HepG2 (cell line): ENCODE data around the gene APBB3. TPM values are rescaled to one million over a fixed set of nuclear protein-coding genes. Genes with fewer than 3 reads are reported as not detected.
A peak's percentile ranks its signal among the peaks of the same experiment; 100 is the strongest.

Experiments
- ARNT ChIP-seq: fragments of 450-650 bp; IDR thresholded peaks from 2 replicates; pipeline ENCODE4 v1.6.1; 2017
- FOXC1 ChIP-seq: sonication (generic); formaldehyde crosslinking; IDR thresholded peaks from 2 replicates; pipeline ENCODE4 v1.8.0; 2022; ENCODE audit warnings: mild to moderate bottlenecking, missing genetic modification reagents, borderline replicate concordance
- PHF8 ChIP-seq: sonication (generic); formaldehyde crosslinking; IDR thresholded peaks from 2 replicates; pipeline ENCODE4 v1.5.0; 2020; ENCODE audit warnings: missing genetic modification reagents
- POLR2AphosphoS2 ChIP-seq: IDR thresholded peaks from 2 replicates; pipeline ENCODE4 v1.6.1; 2011; ENCODE audit warnings: low read depth, low read length, improper control_type of control experiment
- RFXANK ChIP-seq: IDR thresholded peaks from 2 replicates; pipeline ENCODE4 v1.6.1; 2016
- ZNF619 ChIP-seq: sonication (generic); formaldehyde crosslinking; IDR thresholded peaks from 2 replicates; pipeline ENCODE4 v1.4.0; 2020; ENCODE audit warnings: mild to moderate bottlenecking, missing genetic modification reagents
- ZNF761 ChIP-seq: sonication (generic); formaldehyde crosslinking; conservative IDR thresholded peaks from 2 replicates; pipeline ENCODE4 v1.4.0; 2020; ENCODE audit warnings: mild to moderate bottlenecking, missing genetic modification reagents
- ZSCAN31 ChIP-seq: sonication (generic); formaldehyde crosslinking; IDR thresholded peaks from 2 replicates; pipeline ENCODE4 v1.5.0; 2020; ENCODE audit warnings: low read depth, mild to moderate bottlenecking, missing genetic modification reagents
- polyA plus RNA-seq, 8 experiments: library from polyadenylated mRNA; depleted of rRNA in 3 of 8; stranded (reverse) in 7 of 8; unstranded in 1 of 8; fragments of >200 nt; fragmentation: Illumina TruSeq in 4 of 8; extraction: Trizol in 4 of 8; gene quantifications; 2 replicates each; pipeline versions ENCODE4 v1.2.1 to v1.2.3, GENCODE V29; 2011 to 2016; ENCODE audit warnings: low read depth in 4 of 8, missing spikeins in 1 of 8, mixed read lengths in 1 of 8; ENCODE audit not compliant: insufficient read depth in 1 of 8
- total RNA-seq, 5 experiments: library from RNA; depleted of rRNA; stranded (reverse); fragments of >200 nt; fragmentation: Illumina TruSeq; extraction: Trizol; gene quantifications; 2 replicates each; pipeline ENCODE4 v1.2.3, GENCODE V29; 2016; ENCODE audit warnings: low read depth in 1 of 5
- TF ChIP-seq, protein P1 (sequence below): sonication (generic); formaldehyde crosslinking; IDR thresholded peaks from 2 replicates; pipeline ENCODE4 v1.4.0; 2020; ENCODE audit warnings: mild to moderate bottlenecking, missing genetic modification reagents
- TF ChIP-seq, protein P2 (sequence below): sonication (generic); formaldehyde crosslinking; conservative IDR thresholded peaks from 2 replicates; pipeline ENCODE4 v1.4.0; 2020; ENCODE audit warnings: missing genetic modification reagents
- TF ChIP-seq, protein P3 (sequence below): sonication (generic); formaldehyde crosslinking; IDR thresholded peaks from 2 replicates; pipeline ENCODE4; 2020; ENCODE audit warnings: missing genetic modification reagents, mild to moderate bottlenecking, borderline replicate concordance
- TF ChIP-seq, protein P4 (sequence below): IDR thresholded peaks from 2 replicates; pipeline ENCODE4 v1.4.0; 2020; ENCODE audit warnings: mild to moderate bottlenecking, missing genetic modification reagents
- TF ChIP-seq, protein P5 (sequence below): sonication (generic); formaldehyde crosslinking; IDR thresholded peaks from 2 replicates; pipeline ENCODE4 v1.5.0; 2020; ENCODE audit warnings: mild to moderate bottlenecking, missing genetic modification reagents, moderate library complexity

APBB3 gene
- total and polyA plus RNA-seq, 2 of the 13 experiments (the other 11 are each of a cell fraction or from before 2014, with no cell fraction given) = 0.38 to 0.78 TPM

DNA sequence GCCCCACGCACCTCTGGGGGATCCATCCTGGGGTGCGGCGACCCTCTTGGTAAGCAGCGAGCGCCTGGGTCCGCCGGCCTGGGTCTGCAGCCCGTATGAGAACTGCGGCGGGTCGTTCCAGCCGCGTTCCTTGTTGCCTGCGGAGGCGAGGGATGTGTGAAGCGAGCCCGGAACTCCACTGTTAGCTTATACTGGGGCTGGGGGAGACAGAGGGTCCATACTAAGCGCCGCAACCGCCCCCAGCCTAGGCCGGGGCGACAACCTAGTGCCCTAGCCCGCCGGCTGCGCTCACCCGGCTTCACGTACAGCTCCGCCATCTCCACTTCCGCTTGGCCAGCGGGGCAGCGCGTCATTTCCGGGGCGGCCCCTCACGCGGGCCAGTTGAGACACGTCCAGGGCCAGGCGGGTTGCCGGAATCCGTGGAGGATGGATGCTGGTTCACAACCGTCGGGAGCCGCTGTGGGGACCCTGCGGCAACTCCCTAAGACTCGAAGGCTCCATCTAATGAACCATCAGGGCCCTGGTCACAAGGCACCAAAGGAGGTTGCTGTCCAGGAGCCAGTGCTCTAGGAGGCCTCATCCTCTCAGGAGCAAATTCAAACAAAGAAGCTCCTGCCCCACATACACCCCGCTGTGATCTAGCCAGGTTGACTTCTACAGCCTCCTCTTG is 7.1 kb downstream of the APBB3 start, which contains the start of gene SRA1 (continued):
- TF ChIP-seq, protein P1, sequence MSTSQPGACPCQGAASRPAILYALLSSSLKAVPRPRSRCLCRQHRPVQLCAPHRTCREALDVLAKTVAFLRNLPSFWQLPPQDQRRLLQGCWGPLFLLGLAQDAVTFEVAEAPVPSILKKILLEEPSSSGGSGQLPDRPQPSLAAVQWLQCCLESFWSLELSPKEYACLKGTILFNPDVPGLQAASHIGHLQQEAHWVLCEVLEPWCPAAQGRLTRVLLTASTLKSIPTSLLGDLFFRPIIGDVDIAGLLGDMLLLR (CRISPR knock-in tag) = peak; percentile 80
- TF ChIP-seq, protein P2, sequence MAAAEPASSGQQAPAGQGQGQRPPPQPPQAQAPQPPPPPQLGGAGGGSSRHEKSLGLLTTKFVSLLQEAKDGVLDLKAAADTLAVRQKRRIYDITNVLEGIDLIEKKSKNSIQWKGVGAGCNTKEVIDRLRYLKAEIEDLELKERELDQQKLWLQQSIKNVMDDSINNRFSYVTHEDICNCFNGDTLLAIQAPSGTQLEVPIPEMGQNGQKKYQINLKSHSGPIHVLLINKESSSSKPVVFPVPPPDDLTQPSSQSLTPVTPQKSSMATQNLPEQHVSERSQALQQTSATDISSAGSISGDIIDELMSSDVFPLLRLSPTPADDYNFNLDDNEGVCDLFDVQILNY (CRISPR knock-in tag) = no peak
- TF ChIP-seq, protein P3, sequence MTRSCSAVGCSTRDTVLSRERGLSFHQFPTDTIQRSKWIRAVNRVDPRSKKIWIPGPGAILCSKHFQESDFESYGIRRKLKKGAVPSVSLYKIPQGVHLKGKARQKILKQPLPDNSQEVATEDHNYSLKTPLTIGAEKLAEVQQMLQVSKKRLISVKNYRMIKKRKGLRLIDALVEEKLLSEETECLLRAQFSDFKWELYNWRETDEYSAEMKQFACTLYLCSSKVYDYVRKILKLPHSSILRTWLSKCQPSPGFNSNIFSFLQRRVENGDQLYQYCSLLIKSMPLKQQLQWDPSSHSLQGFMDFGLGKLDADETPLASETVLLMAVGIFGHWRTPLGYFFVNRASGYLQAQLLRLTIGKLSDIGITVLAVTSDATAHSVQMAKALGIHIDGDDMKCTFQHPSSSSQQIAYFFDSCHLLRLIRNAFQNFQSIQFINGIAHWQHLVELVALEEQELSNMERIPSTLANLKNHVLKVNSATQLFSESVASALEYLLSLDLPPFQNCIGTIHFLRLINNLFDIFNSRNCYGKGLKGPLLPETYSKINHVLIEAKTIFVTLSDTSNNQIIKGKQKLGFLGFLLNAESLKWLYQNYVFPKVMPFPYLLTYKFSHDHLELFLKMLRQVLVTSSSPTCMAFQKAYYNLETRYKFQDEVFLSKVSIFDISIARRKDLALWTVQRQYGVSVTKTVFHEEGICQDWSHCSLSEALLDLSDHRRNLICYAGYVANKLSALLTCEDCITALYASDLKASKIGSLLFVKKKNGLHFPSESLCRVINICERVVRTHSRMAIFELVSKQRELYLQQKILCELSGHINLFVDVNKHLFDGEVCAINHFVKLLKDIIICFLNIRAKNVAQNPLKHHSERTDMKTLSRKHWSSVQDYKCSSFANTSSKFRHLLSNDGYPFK (CRISPR knock-in tag) = 0 out of 2 replicates have a peak, but pooled peaks have one; percentile 72
- TF ChIP-seq ZSCAN31 (CRISPR knock-in tag) (peak; percentile 81), ARNT (no peak), FOXC1 (CRISPR knock-in tag) (peak; percentile 91), ZNF619 (CRISPR knock-in tag) (0 out of 2 replicates have a peak, but pooled peaks have one; percentile 11), ZNF761 (CRISPR knock-in tag) (peak; percentile 33; the same call in 1 of the 2 replicates), RFXANK (0 out of 2 replicates have a peak, but pooled peaks have one; percentile 68), POLR2AphosphoS2 (peak; percentile 86), PHF8 (peak; percentile 92)
- TF ChIP-seq, protein P4, sequence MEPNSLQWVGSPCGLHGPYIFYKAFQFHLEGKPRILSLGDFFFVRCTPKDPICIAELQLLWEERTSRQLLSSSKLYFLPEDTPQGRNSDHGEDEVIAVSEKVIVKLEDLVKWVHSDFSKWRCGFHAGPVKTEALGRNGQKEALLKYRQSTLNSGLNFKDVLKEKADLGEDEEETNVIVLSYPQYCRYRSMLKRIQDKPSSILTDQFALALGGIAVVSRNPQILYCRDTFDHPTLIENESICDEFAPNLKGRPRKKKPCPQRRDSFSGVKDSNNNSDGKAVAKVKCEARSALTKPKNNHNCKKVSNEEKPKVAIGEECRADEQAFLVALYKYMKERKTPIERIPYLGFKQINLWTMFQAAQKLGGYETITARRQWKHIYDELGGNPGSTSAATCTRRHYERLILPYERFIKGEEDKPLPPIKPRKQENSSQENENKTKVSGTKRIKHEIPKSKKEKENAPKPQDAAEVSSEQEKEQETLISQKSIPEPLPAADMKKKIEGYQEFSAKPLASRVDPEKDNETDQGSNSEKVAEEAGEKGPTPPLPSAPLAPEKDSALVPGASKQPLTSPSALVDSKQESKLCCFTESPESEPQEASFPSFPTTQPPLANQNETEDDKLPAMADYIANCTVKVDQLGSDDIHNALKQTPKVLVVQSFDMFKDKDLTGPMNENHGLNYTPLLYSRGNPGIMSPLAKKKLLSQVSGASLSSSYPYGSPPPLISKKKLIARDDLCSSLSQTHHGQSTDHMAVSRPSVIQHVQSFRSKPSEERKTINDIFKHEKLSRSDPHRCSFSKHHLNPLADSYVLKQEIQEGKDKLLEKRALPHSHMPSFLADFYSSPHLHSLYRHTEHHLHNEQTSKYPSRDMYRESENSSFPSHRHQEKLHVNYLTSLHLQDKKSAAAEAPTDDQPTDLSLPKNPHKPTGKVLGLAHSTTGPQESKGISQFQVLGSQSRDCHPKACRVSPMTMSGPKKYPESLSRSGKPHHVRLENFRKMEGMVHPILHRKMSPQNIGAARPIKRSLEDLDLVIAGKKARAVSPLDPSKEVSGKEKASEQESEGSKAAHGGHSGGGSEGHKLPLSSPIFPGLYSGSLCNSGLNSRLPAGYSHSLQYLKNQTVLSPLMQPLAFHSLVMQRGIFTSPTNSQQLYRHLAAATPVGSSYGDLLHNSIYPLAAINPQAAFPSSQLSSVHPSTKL (CRISPR knock-in tag) = peak; percentile 64
- TF ChIP-seq, protein P5, sequence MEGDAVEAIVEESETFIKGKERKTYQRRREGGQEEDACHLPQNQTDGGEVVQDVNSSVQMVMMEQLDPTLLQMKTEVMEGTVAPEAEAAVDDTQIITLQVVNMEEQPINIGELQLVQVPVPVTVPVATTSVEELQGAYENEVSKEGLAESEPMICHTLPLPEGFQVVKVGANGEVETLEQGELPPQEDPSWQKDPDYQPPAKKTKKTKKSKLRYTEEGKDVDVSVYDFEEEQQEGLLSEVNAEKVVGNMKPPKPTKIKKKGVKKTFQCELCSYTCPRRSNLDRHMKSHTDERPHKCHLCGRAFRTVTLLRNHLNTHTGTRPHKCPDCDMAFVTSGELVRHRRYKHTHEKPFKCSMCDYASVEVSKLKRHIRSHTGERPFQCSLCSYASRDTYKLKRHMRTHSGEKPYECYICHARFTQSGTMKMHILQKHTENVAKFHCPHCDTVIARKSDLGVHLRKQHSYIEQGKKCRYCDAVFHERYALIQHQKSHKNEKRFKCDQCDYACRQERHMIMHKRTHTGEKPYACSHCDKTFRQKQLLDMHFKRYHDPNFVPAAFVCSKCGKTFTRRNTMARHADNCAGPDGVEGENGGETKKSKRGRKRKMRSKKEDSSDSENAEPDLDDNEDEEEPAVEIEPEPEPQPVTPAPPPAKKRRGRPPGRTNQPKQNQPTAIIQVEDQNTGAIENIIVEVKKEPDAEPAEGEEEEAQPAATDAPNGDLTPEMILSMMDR (CRISPR knock-in tag) = peak; percentile 33
